T-helper 1 cell treated with Interleukin-12 subunit alpha and Interleukin-12 subunit beta and Interleukin-4 antibody, amounts not matched to agents 30 μg/mL and 1 μg/mL, for 36 hours (primary cell): Measurements from ENCODE around the gene ATG101.

Source experiments
- H3K27ac Mint-ChIP-seq: one replicate; pipeline ENCODE4 v1.8.0; 2021; ENCODE audit warnings: mild to moderate bottlenecking, mixed read lengths
- H3K27me3 Mint-ChIP-seq: one replicate; pipeline ENCODE4 v1.8.0; 2021; ENCODE audit warnings: low read depth, mixed read lengths
- H3K36me3 Mint-ChIP-seq: one replicate; pipeline ENCODE4 v1.8.0; 2021; ENCODE audit warnings: low read depth, mixed read lengths
- H3K4me1 Mint-ChIP-seq: one replicate; pipeline ENCODE4 v1.8.0; 2021; ENCODE audit warnings: low read depth, mixed read lengths
- H3K4me3 Mint-ChIP-seq: one replicate; pipeline ENCODE4 v1.8.0; 2021; ENCODE audit warnings: mild to moderate bottlenecking, moderate library complexity, mixed read lengths
- H3K9me3 Mint-ChIP-seq: one replicate; pipeline ENCODE4 v1.8.0; 2021; ENCODE audit warnings: mixed read lengths

Gene ATG101

DNA sequence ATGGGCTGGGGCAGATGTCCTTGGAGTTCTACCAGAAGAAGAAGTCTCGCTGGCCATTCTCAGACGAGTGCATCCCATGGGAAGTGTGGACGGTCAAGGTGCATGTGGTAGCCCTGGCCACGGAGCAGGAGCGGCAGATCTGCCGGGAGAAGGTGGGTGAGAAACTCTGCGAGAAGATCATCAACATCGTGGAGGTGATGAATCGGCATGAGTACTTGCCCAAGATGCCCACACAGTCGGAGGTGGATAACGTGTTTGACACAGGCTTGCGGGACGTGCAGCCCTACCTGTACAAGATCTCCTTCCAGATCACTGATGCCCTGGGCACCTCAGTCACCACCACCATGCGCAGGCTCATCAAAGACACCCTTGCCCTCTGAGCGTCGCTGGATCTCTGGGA, 7.0 kb downstream of the ATG101 start:
- Mint-ChIP-seq H3K27me3 (no peaks in the 10 kb centered on the region), H3K4me3 (no peak overlapping the region), H3K4me1 (peaks cover 23% of the 10 kb centered on the region), H3K27ac (no peak overlapping the region), H3K9me3 (no peaks in the 10 kb centered on the region), H3K36me3 (peaks cover 34% of the 10 kb centered on the region)

DNA sequence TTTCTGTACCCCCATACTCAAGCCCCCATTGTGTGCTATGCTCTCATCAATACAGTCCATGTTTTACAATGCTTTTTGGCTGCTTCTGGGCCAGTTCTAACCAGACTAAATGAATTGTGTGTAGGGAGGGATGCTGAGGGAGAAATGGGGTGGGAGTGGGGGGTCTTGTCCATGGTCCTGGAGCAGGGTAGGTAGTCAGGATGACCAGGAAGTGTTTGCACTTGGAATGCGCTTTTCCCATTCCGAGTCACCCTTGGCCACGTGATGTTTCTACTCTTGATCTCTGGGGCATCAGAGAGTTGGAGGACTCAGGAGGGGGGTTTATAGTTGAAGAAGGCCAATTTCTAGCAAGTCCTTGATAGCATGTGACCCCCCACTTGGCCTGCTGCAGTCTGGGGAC, 8.5 kb downstream of the ATG101 start:
- Mint-ChIP-seq H3K27me3 (no peaks in the 10 kb centered on the region), H3K36me3 (peaks cover 26% of the 10 kb centered on the region), H3K9me3 (no peaks in the 10 kb centered on the region), H3K4me1 (peaks cover 13% of the 10 kb centered on the region), H3K4me3 (no peak overlapping the region), H3K27ac (no peak overlapping the region)

DNA sequence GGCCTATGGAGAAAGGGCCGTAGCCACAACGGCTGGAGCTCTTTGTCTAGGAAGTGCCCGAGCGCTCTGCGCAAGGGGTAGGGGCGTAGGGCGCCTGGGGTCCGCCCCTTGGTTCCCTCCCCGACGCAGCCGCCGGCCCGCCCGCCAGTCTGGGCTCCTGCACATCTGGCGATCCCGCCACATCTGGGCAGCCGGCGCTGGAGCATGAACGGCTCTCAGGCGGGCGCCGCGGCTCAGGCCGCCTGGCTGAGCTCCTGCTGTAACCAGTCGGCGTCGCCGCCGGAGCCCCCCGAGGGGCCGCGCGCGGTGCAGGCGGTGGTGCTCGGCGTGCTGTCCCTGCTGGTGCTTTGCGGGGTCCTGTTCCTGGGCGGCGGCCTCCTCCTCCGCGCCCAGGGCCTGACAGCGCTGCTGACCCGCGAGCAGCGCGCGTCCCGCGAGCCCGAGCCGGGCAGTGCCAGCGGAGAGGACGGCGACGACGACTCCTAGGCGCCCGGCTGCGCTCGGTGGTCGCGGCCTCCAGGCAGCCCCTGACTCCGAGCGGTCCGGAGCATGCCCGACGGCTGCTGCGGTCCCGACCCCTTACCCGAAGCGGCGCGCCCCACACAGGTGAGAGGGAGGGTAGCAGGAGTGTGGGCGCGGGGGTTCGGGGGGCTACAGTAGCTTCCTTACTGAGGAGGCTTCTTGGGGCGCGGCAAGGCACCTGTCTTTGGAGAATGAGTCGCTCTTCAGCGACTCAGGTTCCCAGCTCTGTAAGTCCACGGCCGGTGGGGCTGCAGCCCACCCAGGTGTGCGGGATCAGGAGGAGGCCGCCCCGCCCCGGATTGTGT, 10.0 kb downstream of the ATG101 start, which contains the start of gene SMIM41:
Gene SMIM41 (plus strand): TSS at position 129 of the 827 bp plus-strand sequence. CDS start 76 bp downstream, at position 205.
- Mint-ChIP-seq H3K36me3 (peaks cover 15% of the 10 kb centered on the region), H3K9me3 (no peaks in the 10 kb centered on the region), H3K4me3 (no peak within 1 kb of the TSS), H3K27ac (no peak within 1 kb of the TSS), H3K4me1 (peaks cover 5% of the 10 kb centered on the region), H3K27me3 (no peaks in the 10 kb centered on the region)

GRCh38 chr12:52080403-52081251, 10.8 kb downstream of the ATG101 start:
- Mint-ChIP-seq H3K27me3 (no peaks in the 10 kb centered on the region), H3K36me3 (peaks cover 9% of the 10 kb centered on the region), H3K27ac (no peak overlapping the region), H3K4me3 (no peak overlapping the region), H3K4me1 (peaks cover 5% of the 10 kb centered on the region), H3K9me3 (no peaks in the 10 kb centered on the region)

- Mint-ChIP-seq H3K4me3 (no peak overlapping the region), H3K27ac (no peak overlapping the region), H3K27me3 (no peaks in the 10 kb centered on the region), H3K4me1 (peaks cover 5% of the 10 kb centered on the region), H3K9me3 (no peaks in the 10 kb centered on the region), H3K36me3 (peaks cover 9% of the 10 kb centered on the region)
Observed at GRCh38 chr12:52081263-52081733, 11.5 kb downstream of the ATG101 start.

GRCh38 chr12:52082026-52082668, 12.4 kb downstream of the ATG101 start:
- Mint-ChIP-seq H3K36me3 (peaks cover 5% of the 10 kb centered on the region), H3K27ac (no peak overlapping the region), H3K9me3 (no peaks in the 10 kb centered on the region), H3K4me3 (no peak overlapping the region), H3K4me1 (peaks cover 5% of the 10 kb centered on the region), H3K27me3 (no peaks in the 10 kb centered on the region)

- no peak overlapping the region for H3K4me3 Mint-ChIP-seq
- peaks cover 5% of the 10 kb centered on the region for H3K27me3 Mint-ChIP-seq
- no peaks in the 10 kb centered on the region for H3K9me3 Mint-ChIP-seq
- peaks cover 5% of the 10 kb centered on the region for H3K4me1 Mint-ChIP-seq
- H3K36me3 Mint-ChIP-seq: peaks cover 5% of the 10 kb centered on the region
- no peak overlapping the region for H3K27ac Mint-ChIP-seq
Observed at GRCh38 chr12:52082669-52082987, 12.8 kb downstream of the ATG101 start.

GRCh38 chr12:52082988-52083637, 13.3 kb downstream of the ATG101 start:
- Mint-ChIP-seq H3K4me1 (peaks cover 5% of the 10 kb centered on the region), H3K9me3 (no peaks in the 10 kb centered on the region), H3K4me3 (no peak overlapping the region), H3K36me3 (peaks cover 2% of the 10 kb centered on the region), H3K27ac (no peak overlapping the region), H3K27me3 (peaks cover 9% of the 10 kb centered on the region)

- H3K27ac Mint-ChIP-seq: no peak overlapping the region
- H3K4me1 Mint-ChIP-seq: peaks cover 5% of the 10 kb centered on the region
- peaks cover 2% of the 10 kb centered on the region for H3K36me3 Mint-ChIP-seq
- no peaks in the 10 kb centered on the region for H3K9me3 Mint-ChIP-seq
- H3K27me3 Mint-ChIP-seq: peaks cover 13% of the 10 kb centered on the region
- H3K4me3 Mint-ChIP-seq: no peak overlapping the region
Observed at GRCh38 chr12:52083638-52083996, 13.8 kb downstream of the ATG101 start.

DNA sequence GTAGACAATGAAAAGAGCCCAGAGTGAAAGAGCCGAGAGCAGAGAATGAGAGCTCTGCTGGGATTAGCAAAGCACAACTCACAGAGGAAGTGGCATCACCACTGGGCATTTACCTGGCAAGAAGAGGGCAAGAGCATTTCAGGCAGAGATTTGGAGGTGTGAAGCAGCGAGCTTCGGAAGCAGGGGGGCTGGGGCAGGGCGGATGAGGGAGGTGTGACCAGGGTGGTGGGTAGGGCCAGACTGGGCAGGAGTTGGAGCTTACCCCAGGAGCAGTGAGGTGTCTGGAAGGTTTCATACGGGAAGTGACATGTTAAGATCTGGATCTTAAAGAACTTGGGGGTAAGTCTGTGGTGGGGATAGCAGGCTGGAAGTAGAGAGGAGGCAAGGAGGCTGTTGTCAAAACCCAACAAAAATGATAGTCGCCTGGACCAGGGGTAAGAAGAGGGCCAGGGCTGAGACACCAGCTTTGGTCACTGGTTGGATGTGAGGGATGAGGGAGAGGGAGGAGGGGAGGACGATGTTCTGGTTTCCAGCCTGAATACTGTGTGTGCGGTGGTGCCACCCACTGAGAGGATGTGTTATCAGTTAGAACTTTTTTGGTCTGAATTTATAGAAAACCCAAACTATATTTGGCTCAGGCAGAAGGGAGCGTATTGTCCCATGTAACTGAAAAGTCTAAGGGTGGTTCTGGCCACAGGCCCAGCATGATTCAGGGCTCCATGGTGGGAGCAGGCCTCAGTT, 14.9 kb downstream of the ATG101 start:
- H3K27me3 Mint-ChIP-seq: peaks cover 18% of the 10 kb centered on the region
- H3K36me3 Mint-ChIP-seq: no peaks in the 10 kb centered on the region
- H3K9me3 Mint-ChIP-seq: no peaks in the 10 kb centered on the region
- peaks cover 2% of the 10 kb centered on the region for H3K4me1 Mint-ChIP-seq
- H3K4me3 Mint-ChIP-seq: no peak overlapping the region
- no peak overlapping the region for H3K27ac Mint-ChIP-seq

GRCh38 chr12:52085682-52086180, 16.0 kb downstream of the ATG101 start:
- no peaks in the 10 kb centered on the region for H3K36me3 Mint-ChIP-seq
- H3K27me3 Mint-ChIP-seq: peaks cover 27% of the 10 kb centered on the region
- no peaks in the 10 kb centered on the region for H3K9me3 Mint-ChIP-seq
- H3K4me3 Mint-ChIP-seq: no peak overlapping the region
- H3K27ac Mint-ChIP-seq: no peak overlapping the region
- H3K4me1 Mint-ChIP-seq: peaks cover 2% of the 10 kb centered on the region

DNA sequence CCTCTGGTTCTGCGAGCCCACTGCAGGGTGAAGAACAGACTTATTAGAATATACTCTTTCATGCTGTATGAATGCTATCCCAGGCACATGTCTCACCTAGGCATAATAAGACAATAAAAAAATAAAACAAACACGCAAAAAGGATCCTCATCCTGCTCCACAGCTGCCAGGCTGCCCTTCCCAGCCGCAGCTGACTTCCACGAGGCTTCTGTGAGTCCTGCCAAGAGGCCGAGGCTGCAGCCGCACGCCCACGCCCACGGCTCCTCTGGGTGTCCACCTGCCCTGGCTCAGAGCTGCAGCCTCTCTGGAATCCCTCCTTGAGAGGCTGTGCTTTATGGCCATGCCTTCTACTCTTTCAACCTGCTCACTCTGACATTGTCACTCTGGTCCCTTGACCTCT, 16.6 kb downstream of the ATG101 start:
- H3K4me1 Mint-ChIP-seq: peaks cover 2% of the 10 kb centered on the region
- H3K27ac Mint-ChIP-seq: no peak overlapping the region
- H3K9me3 Mint-ChIP-seq: no peaks in the 10 kb centered on the region
- H3K36me3 Mint-ChIP-seq: no peaks in the 10 kb centered on the region
- H3K4me3 Mint-ChIP-seq: no peak overlapping the region
- H3K27me3 Mint-ChIP-seq: peaks cover 34% of the 10 kb centered on the region

GRCh38 chr12:52086944-52087835, 17.4 kb downstream of the ATG101 start:
- peaks cover 2% of the 10 kb centered on the region for H3K4me1 Mint-ChIP-seq
- peaks cover 42% of the 10 kb centered on the region for H3K27me3 Mint-ChIP-seq
- H3K27ac Mint-ChIP-seq: no peak overlapping the region
- H3K9me3 Mint-ChIP-seq: no peaks in the 10 kb centered on the region
- no peaks in the 10 kb centered on the region for H3K36me3 Mint-ChIP-seq
- H3K4me3 Mint-ChIP-seq: no peak overlapping the region
